ENCODE measurements around the gene HSPA2.
"Not testable (repeated sequence)": the region's sequence is repeated elsewhere in the genome, so short reads cannot be mapped to it uniquely, and the experiment has no call there.

Gene HSPA2

DNA sequence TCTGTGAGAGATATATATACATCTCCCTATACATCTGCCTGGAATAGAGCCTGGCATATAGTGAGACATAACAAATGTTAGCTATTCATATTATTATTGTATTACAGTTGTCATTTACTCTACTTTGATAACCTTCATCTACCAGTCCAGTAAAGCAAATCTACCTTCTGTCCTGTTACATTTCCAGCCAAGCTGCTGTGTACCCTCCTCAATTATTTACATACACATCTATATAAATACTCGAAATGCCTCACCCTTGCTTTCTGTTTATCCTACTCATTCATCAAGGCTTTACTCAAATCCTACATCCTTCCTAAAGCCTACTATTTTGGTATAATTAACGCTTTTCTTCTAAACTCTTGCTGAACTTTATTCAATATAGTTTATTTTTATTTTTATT is 27.3 kb upstream of the HSPA2 start:
- no peak for DNase-seq (ENCODE audit: low read depth, low spot score)

DNA sequence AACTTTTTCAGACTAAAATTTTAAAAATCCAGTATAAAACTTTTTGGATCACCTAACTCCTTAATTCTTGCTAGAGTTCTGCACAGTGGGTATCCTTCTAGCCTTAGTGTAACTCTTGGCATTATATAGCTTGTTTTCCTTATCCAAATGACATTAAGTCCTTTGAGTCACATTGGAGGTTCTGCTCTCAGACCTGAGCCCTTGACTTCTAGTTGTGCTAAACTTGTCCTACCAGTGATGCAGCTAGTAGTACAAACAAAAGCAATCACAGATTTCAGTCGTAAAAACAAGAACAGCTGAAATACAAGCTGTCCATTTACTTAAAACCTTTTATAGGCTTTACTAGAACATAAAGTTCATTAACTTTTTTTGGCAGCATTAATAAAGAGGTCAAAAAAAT is 25.5 kb upstream of the HSPA2 start:
- DNase-seq (ENCODE audit: low read depth, low spot score) = no peak

DNA sequence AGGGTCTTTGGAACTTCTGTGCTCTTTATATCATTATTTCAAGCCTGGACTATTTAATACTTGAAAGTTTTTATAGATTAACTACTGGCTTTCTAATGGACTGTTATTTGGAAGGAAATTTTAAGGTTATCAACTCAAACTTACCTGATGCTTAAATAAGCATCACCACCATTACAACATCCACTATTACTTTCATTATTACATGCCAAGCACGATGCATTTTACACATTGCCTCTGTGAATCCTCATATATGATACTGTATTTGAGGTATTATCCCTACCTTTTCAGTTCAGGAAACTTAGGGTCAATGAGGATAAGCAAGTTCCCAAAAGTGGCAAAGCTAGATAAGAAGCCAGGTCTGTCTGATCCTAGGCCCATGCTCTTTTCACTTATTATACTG is 23.6 kb upstream of the HSPA2 start:
- DNase-seq (ENCODE audit: low read depth, low spot score) = no peak

DNA sequence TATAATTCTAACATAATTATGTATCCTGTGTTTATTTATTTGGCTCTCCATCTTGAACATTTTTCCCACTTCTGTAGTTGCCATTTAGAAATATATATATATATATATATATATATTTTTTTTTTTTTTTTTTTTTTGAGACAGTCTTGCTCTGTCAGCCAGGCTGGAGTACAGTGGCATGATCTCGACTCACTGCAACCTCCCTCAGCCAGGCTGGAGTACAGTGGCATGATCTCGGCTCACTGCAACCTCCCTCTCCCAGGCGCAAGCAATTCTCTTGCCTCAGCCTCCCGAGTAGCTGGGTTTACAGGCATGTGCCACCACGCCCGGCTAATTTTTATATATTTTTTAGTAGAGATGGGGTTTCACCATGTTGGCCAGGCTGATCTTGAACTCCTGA is 22.9 kb upstream of the HSPA2 start:
- DNase-seq (ENCODE audit: low read depth, low spot score) = not testable (repeated sequence)

DNA sequence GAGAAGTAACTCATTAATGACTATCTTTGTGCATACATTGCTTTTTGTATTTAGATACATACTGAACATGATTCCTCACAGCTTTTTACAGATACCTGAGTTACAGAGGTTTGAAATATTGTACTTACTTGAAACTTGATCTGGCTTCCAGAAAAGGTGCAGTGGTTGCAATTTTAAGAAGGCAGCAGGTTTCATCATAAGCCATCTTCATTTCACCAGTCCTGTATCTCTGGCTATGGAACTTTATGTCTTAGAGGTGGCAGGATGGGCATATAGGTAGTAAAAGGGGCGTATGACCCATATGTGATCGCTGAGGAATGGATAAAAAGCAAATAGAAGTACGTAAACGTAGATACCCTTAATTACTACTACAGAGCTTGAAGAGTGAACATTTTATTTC is 22.3 kb upstream of the HSPA2 start:
- DNase-seq (ENCODE audit: low read depth, low spot score) = no peak

DNA sequence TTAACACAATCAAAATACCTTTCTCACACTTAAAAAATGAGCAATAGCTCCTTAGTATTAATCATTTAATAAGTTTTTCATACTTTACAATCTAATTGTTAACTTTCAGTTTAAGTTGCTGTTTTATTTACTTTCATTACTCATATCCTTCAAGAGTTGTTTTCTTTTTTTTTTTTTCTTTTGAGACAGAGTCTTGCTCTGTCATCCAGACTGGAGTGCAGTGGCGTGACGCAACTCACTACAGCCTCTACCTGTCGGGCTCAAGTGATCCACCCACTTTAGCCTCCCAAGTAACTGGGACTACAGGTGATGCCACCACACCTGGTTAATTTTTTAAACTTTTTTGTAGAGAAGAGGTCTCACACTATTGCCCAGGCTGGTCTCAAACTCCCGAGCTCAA is 19.8 kb upstream of the HSPA2 start:
- DNase-seq (ENCODE audit: low read depth, low spot score) = no peak

DNA sequence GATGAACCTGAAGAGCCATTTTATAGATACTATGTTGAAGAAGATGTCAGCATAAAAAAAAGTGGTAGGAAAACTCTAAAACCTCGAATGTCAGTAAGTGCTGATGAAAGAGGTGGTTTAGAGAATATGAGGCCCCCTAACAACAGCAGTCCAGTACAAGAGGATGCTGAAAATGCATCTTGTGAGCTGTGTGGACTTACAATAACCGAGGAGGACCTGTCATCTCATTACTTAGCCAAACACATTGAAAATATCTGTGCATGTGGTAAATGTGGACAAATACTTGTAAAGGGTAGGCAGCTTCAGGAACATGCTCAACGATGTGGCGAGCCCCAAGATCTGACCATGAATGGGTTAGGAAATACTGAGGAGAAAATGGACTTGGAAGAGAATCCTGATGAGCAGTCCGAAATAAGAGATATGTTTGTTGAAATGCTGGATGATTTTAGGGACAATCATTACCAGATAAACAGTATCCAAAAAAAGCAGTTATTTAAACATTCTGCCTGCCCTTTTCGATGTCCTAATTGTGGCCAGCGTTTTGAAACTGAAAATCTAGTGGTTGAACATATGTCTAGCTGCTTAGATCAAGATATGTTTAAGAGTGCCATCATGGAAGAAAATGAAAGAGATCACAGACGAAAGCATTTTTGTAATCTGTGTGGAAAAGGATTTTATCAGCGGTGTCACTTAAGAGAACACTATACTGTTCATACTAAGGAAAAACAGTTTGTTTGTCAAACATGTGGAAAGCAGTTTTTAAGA is 17.8 kb upstream of the HSPA2 start:
- DNase-seq (ENCODE audit: low read depth, low spot score) = no peak

DNA sequence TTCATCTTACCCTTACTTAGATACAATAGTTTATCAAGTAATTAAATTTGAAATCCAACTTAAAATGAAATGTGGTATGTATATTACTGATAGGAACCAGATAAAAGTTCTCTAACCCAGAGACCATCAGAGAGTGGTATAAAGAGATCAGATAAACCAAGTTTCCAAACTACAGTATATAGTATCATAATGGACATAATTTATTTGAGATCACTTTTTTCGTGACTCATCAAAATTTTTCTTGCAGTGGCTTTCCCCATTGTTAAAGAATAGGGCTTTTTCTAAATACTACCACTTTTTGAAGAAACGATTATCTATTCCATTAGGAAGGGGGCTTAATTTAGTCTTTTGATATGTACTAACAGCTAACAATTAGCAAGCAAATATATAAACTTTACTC is 15.2 kb upstream of the HSPA2 start:
- no peak for DNase-seq (ENCODE audit: low read depth, low spot score)

DNA sequence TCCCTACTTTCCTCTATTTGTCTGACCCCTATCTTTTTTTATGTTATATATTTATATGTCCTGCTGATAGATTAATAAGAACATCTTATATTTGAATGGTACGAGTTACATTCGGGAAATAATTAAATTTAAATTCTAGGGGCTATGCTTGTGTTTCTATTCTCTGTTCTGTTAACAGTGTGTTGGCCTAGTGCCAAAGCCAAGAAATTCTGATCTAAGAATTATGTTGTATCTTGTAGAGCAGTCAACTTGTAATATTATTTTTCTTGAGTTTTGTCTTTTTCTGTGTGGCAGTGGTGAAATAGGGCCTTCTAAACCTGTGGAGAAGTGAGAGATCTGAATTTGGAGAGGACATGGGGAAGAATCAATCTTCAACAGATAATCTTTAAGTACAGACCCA is 9.0 kb upstream of the HSPA2 start:
- no peak for DNase-seq (ENCODE audit: low read depth, low spot score)

DNA sequence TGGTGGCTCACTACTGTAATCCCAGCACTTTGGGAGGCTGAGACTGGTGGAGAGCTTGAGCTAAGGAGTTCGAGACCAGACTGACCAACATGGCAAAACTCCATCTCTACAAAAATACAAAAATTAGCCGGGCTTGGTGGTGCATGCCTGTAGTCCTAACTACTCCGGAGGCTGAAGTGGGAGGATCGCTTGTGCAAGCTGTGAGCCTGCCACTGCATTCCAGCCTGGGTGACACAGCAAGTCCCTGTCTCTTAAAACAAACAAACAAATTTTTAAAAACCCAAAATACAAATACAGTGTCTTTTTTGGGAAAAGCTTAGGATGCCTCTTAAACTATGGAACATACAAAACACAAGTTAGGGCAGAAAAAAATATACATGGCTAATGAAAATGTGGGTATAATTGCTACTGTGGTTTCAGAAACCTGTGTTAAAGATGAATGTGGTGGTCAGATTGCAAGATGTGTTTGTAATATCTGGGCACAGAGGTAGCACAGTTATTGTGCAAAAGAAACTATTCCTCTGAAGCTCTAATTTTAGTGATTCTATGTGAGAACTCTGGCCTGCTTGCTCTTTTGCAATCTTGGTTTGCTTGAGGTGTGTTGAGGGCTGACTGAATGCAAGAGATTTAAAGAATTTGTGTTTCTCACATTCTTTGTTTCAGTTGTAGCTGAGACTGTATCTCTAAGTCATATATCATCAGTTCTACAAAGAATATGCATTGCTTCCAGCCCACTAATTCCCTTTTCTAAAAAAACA is 3.9 kb upstream of the HSPA2 start:
- no peak for DNase-seq (ENCODE audit: low read depth, low spot score)

DNA sequence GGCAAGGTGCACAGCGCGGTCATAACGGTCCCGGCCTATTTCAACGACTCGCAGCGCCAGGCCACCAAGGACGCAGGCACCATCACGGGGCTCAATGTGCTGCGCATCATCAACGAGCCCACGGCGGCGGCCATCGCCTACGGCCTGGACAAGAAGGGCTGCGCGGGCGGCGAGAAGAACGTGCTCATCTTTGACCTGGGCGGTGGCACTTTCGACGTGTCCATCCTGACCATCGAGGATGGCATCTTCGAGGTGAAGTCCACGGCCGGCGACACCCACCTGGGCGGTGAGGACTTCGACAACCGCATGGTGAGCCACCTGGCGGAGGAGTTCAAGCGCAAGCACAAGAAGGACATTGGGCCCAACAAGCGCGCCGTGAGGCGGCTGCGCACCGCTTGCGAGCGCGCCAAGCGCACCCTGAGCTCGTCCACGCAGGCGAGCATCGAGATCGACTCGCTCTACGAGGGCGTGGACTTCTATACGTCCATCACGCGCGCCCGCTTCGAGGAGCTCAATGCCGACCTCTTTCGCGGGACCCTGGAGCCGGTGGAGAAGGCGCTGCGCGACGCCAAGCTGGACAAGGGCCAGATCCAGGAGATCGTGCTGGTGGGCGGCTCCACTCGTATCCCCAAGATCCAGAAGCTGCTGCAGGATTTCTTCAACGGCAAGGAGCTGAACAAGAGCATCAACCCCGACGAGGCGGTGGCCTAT is 875 bp downstream of the HSPA2 start:
- no peak for DNase-seq (ENCODE audit: low read depth, low spot score)

DNA sequence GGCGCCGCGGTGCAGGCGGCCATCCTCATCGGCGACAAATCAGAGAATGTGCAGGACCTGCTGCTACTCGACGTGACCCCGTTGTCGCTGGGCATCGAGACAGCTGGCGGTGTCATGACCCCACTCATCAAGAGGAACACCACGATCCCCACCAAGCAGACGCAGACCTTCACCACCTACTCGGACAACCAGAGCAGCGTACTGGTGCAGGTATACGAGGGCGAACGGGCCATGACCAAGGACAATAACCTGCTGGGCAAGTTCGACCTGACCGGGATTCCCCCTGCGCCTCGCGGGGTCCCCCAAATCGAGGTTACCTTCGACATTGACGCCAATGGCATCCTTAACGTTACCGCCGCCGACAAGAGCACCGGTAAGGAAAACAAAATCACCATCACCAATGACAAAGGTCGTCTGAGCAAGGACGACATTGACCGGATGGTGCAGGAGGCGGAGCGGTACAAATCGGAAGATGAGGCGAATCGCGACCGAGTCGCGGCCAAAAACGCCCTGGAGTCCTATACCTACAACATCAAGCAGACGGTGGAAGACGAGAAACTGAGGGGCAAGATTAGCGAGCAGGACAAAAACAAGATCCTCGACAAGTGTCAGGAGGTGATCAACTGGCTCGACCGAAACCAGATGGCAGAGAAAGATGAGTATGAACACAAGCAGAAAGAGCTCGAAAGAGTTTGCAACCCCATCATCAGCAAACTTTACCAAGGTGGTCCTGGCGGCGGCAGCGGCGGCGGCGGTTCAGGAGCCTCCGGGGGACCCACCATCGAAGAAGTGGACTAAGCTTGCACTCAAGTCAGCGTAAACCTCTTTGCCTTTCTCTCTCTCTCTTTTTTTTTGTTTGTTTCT is 1.7 kb downstream of the HSPA2 start:
- no peak for DNase-seq (ENCODE audit: low read depth, low spot score)

DNA sequence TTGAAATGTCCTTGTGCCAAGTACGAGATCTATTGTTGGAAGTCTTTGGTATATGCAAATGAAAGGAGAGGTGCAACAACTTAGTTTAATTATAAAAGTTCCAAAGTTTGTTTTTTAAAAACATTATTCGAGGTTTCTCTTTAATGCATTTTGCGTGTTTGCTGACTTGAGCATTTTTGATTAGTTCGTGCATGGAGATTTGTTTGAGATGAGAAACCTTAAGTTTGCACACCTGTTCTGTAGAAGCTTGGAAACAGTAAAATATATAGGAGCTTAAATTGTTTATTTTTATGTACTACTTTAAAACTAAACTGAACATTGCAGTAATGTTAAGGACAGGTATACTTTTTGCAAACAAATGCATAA is 2.3 kb downstream of the HSPA2 start:
- no peak for DNase-seq (ENCODE audit: low read depth, low spot score)

DNA sequence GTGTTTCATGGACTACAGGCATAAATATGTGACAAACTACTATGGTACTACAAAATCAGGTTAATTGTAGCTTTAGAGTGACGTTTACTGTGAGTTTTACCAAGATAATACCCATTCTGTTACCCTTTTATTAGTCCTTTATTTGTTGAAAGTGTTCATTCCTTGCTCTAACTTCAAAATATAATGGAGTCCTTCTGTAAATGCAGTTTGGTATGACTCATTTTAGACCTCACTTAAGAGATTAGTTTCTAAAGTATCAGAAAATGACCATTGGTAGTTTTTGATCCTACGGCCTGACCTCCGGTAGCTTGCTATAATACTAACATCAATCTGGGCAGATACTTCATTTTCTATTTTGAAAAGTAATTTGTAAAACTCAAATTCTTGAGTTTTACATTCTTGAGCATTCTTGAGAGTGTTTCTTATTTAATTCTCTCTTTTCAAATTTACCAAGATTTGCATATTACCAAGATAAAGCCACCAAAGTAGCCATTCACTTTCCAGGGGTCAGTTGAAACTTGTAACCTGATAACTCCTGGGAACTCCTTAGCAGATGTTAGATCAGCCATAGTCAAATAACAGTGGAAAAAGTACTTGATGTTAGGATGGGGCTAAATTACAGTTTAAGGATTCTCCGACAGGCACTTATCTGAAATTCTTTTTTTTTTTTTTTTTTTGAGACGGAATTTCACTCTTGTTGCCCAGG is 4.2 kb downstream of the HSPA2 start:
- no peak for DNase-seq (ENCODE audit: low read depth, low spot score)

DNA sequence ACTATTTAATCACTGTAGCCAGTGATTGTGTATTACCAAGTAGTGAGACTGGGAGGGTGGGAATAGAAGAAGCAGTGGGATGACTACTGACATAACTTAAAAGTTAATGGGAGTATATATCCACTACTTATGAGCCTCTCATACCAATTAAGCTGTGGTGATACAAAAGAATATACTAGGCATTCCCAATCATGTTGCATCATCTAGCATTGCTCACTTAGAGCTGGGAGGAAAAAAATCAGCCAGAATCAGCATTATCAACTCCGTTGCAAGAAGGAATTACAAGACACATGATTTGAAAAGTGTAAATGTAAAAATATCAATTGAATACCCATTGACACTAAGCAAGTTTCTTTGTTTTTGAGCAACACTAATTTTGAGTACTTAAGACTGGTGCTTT is 8.5 kb downstream of the HSPA2 start:
- DNase-seq (ENCODE audit: low read depth, low spot score) = no peak

DNA sequence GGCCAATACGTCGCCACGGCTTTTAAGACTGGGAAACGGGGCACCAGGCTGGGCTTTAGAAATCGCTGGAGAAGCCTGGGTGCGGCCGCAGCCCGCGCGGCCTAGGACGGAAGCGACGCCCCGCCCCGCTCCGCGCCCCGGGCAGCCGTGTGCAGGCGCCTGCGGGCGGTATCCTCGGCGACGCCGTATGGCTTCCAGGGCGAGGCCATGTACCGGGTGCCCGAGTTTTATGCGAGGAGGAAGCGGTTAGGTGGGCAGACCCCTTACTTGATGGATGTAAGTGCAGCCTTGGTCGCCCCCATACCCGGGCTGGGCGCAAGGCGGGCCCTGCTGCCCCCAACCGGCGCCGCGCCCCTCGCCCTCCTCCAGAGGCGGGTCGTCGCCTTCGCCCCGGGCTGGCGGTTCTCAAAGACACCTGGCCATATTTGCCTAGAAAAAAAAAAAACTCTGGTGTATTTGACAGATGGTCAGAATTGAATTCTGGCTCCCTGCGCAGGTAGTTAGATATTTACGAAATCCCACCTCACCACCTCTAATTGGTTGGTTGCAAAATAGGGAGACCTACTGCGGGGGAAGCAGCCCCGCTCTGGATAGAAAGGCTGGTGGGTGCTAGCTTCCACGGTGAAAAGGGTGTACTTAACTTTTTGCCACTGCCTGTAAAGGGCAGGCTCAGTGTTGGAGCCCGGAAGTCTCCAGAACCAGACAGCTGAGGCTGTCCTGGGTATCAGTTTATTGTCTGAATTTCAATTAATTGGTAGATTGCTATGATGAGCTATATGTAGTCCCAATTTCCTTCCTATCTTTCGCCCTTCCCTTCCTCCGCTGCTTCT is 9.5 kb downstream of the HSPA2 start, which contains the start of gene PPP1R36:
PPP1R36 (plus strand) TSS at position 171 of the 830 bp plus-strand sequence; CDS start at position 208, 37 bp downstream.
- no peak for DNase-seq (ENCODE audit: low read depth, low spot score)

DNA sequence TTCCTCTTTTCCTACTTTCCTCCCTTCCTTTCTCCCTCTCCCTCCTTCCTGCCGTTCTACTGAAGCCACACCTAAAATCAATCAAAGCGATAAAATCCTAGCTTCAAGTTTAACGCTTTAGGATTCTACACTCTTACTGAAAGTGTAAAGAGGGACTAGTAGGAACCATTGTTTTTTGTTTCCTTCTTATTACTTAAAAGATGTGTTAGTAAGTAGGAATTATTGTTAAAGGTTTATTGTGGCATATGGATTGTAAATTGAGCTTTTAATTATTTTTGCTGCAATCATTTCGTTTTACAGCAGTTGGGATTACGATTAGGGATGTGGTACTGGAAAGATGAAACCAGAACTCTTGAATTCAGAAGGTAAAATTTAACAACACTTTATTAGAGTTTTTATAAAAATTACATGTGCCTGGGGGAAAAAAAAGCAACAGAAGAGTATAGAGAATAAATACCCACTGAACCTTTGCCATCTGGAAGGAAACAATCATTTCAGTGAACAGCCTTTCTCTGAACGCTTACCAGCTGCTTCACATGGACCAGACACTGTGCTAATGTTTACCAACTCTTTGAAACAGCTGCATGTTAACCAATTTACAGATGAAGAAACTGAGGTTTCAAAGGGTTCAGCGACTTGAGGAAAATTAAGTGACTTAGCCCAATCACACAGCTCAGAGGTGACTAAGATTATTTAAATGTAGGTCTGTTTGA is 10.2 kb downstream of the HSPA2 start:
- no peak for DNase-seq (ENCODE audit: low read depth, low spot score)

DNA sequence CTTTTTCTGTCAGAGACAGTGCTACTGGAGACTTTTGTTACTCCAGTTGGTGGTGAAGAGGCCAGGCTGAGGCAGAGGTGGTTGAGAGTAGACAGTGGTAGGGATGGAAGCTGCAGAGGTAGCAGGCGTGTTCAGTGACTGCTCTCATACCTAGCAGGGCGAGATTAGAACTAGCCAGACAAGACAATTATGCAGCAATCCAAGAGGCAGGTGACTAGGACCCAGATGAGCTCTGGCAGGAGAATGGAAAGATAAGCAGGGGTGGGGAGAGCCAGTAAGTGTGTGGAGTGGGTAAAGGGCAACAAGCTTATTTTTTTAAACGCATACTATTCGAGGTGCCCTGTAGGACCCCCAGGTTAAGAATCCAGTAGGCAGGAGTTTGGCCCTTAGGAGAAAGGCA is 14.0 kb downstream of the HSPA2 start:
- no peak for DNase-seq (ENCODE audit: low read depth, low spot score)

DNA sequence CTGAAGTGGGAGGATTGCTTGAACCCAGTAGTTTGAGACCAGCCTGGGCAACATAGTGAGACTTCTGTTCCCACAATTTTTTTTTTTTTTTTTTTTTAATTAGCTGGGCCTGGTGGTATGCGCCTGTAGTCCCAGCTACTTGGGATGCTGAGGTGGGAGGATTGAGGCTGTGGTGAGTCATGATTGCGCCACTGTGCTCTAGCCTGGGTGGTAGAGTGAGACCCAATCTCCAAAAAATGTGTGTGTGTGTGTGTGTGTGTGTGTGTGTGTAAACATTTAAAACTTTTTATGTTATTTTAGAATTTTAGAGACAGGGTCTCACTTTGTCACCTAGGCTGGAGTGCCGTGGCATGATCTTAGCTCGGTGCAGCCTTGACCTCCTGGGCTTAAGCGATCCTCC is 16.0 kb downstream of the HSPA2 start:
- no peak for DNase-seq (ENCODE audit: low read depth, low spot score)

Data from smooth muscle cell of the brain vasculature (primary cell).